Measurements from ENCODE around the gene MMRN2. TPM values are rescaled to one million over a fixed set of nuclear protein-coding genes. Genes with fewer than 3 reads are reported as not detected.
"Not testable (repeated sequence)": the region's sequence is repeated elsewhere in the genome, so short reads cannot be mapped to it uniquely, and the experiment has no call there.

Gene MMRN2
- polyA plus RNA-seq, 1 of the 3 experiments (the other 2 are of a cell fraction) = 0.05 TPM

GRCh38 chr10:86937502-86938154, 19.8 kb downstream of the MMRN2 start:
- DNase-seq = no peak
- TF ChIP-seq USF1 (IDR thresholded peaks at IDR 0.05; ENCODE audit: borderline replicate concordance, low read depth) (no peak), FOSL2 (IDR thresholded peaks at IDR 0.05; ENCODE audit: borderline replicate concordance, low read depth) (no peak), RFX5 (IDR thresholded peaks at IDR 0.05; ENCODE audit: low read length) (no peak)
- ChIA-PET POLR2A (no interaction called here), CTCF (interaction anchor here (0.6 to 4.5 kb wide), 4 partner anchors 20 to 249 kb away, joined by 3 to 23 read pairs (median 5); partner anchors contain the start of genes MMRN2 and SNCG)
- Histone ChIP-seq H4K20me1 (ENCODE audit: insufficient read depth) (no peaks in the 10 kb centered on the region), H3F3A (replicated peaks; ENCODE audit: insufficient read depth) (peaks cover 11% of the 10 kb centered on the region), H3K9me2 (no peaks in the 10 kb centered on the region), H2AFZ (ENCODE audit: low read depth) (no peak overlapping the region), H3K79me2 (ENCODE audit: insufficient read depth) (no peaks in the 10 kb centered on the region), H3K27ac (ENCODE audit: low read depth in 2 of 2, low read length in 1 of 2) (peak overlapping the region in 1 of 2 experiments; percentile 58; a peak in 2 of 4 replicates), H3K9ac (no peak overlapping the region), H3K4me2 (peak overlapping the region; percentile 48; the same call in 1 of the 2 replicates), H3K4me3 (ENCODE audit: low read depth in 2 of 2, low read length in 1 of 2) (no peak overlapping the region; a peak in 1 of 4 replicates), H3K9me3 (no peaks in the 10 kb centered on the region), H3K27me3 (ENCODE audit: insufficient read depth) (no peaks in the 10 kb centered on the region), H3K4me1 (ENCODE audit: control insufficient read depth in 1 of 2, insufficient read depth in 2 of 2, low read depth in 1 of 2, low read length in 1 of 2) (no peaks in the 10 kb centered on the region), H3K36me3 (replicated peaks in 1 of 2; ENCODE audit: control insufficient read depth in 1 of 2, insufficient read depth in 2 of 2, low read length in 1 of 2) (no peaks in the 10 kb centered on the region)
- WGBS (ENCODE audit: low lambda C conversion rate) = 58% methylated on average over 6 of the region's 6 CpGs

- ChIA-PET POLR2A (no interaction called here), CTCF (interaction anchor here (0.6 to 4.5 kb wide), 3 partner anchors 30 to 249 kb away, joined by 3 to 23 read pairs (median 4); no protein-coding TSS in a partner anchor)
- Histone ChIP-seq H3K36me3 (replicated peaks in 1 of 2; ENCODE audit: control insufficient read depth in 1 of 2, insufficient read depth in 2 of 2, low read length in 1 of 2) (no peaks in the 10 kb centered on the region), H3K9me3 (no peaks in the 10 kb centered on the region), H3K27me3 (ENCODE audit: insufficient read depth) (no peaks in the 10 kb centered on the region), H2AFZ (ENCODE audit: low read depth) (peak overlapping the region; percentile 75; the same call in 1 of the 2 replicates), H4K20me1 (ENCODE audit: insufficient read depth) (no peaks in the 10 kb centered on the region), H3K79me2 (ENCODE audit: insufficient read depth) (no peaks in the 10 kb centered on the region), H3K4me3 (ENCODE audit: low read depth in 2 of 2, low read length in 1 of 2) (peak overlapping the region in 1 of 2 experiments; percentile 37; a peak in 1 of 4 replicates), H3K9me2 (no peaks in the 10 kb centered on the region), H3K4me2 (peak overlapping the region; percentile 48; the same call in 1 of the 2 replicates), H3K9ac (no peak overlapping the region), H3K27ac (ENCODE audit: low read depth in 2 of 2, low read length in 1 of 2) (peak overlapping the region in 1 of 2 experiments; percentile 58; a peak in 2 of 4 replicates), H3F3A (replicated peaks; ENCODE audit: insufficient read depth) (peaks cover 11% of the 10 kb centered on the region), H3K4me1 (ENCODE audit: control insufficient read depth in 1 of 2, insufficient read depth in 2 of 2, low read depth in 1 of 2, low read length in 1 of 2) (no peaks in the 10 kb centered on the region)
- no peak for DNase-seq
- TF ChIP-seq ELF1 (IDR thresholded peaks at IDR 0.05) (no peak), TAF1 (IDR thresholded peaks at IDR 0.05; ENCODE audit: borderline replicate concordance, low read depth, low read length) (no peak), NFIC (IDR thresholded peaks at IDR 0.05; ENCODE audit: borderline replicate concordance) (peak; percentile 24; the same call in 1 of the 2 replicates), FOSL2 (IDR thresholded peaks at IDR 0.05; ENCODE audit: borderline replicate concordance, low read depth) (peak; percentile 51)
- WGBS (ENCODE audit: low lambda C conversion rate) = 14% methylated on average over 4 of the region's 13 CpGs
Observed at GRCh38 chr10:86936661-86937501, 20.5 kb downstream of the MMRN2 start.

GRCh38 chr10:86934162-86934711, 23.2 kb downstream of the MMRN2 start:
- H3K9ac ChIP-seq; CTCF ChIA-PET; H3K27ac ChIP-seq (ENCODE audit: low read depth in 2 of 2, low read length in 1 of 2); H3K4me2 ChIP-seq; H3K79me2 ChIP-seq (ENCODE audit: insufficient read depth); H3K9me3 ChIP-seq; H2AFZ ChIP-seq (ENCODE audit: low read depth); H3K9me2 ChIP-seq; POLR2A ChIA-PET; H3K27me3 ChIP-seq (ENCODE audit: insufficient read depth); DNase-seq; H3K4me1 ChIP-seq (ENCODE audit: control insufficient read depth in 1 of 2, insufficient read depth in 2 of 2, low read depth in 1 of 2, low read length in 1 of 2); H3K4me3 ChIP-seq (ENCODE audit: low read depth in 2 of 2, low read length in 1 of 2); H4K20me1 ChIP-seq (ENCODE audit: insufficient read depth): not testable (repeated sequence)
- WGBS (ENCODE audit: low lambda C conversion rate) = 80% methylated on average over 6 of the region's 6 CpGs
- Histone ChIP-seq H3F3A (replicated peaks; ENCODE audit: insufficient read depth) (peaks cover 11% of the 10 kb centered on the region), H3K36me3 (replicated peaks in 1 of 2; ENCODE audit: control insufficient read depth in 1 of 2, insufficient read depth in 2 of 2, low read length in 1 of 2) (peaks cover 7 to 11% of the 10 kb centered on the region in 2 experiments)
